Measurements from ENCODE around the gene GMDS.

Gene GMDS

GRCh38 chr6:1618311-1619097 lies 626.9 kb downstream of the GMDS start:
- DNase-seq: no peak

- no peak for DNase-seq
Observed at GRCh38 chr6:1617466-1618310, 627.7 kb downstream of the GMDS start.

DNA sequence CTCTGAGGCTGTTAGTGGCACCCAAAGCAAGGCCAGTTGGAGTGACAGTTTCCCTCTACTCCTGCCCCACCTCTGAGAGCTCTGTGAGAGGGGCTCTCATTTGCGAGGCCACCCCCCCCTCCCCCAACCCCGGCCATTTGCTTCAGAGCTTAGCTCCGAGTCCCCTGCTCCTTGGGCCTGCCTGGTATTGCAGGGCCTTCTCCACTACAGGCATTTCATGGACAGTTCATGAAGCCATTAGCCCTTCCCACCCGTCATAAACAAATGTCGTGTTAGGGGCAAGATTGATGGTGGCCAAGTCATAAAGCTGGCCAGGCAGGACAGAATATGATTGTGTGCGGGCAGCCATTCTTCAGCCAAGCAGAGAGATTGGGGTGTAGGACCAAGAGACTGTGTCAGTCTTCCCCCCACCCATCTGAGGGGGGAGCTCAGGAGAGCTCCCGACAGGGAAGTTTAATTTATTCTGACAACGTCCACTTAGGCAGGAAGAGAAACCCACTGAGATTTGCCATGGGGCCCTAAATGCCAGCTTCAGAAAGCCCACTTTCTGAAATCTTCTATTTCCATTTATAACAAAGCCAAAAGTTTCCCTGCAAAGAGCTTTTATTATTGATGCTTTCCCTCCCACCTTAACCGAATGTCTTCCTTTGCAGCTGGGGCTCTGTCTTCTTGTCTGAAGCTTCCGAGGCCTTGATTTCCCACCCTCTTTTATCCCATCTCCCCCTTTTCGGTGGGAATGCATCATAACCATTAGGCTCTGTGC lies 628.5 kb downstream of the GMDS start:
- no peak for DNase-seq

- DNase-seq: no peak
Observed at GRCh38 chr6:1615853-1616420, 629.5 kb downstream of the GMDS start.

- DNase-seq: no peak
Observed at GRCh38 chr6:1615151-1615852, 630.1 kb downstream of the GMDS start.

GRCh38 chr6:1614448-1615150 lies 630.8 kb downstream of the GMDS start:
- DNase-seq: no peak

DNA sequence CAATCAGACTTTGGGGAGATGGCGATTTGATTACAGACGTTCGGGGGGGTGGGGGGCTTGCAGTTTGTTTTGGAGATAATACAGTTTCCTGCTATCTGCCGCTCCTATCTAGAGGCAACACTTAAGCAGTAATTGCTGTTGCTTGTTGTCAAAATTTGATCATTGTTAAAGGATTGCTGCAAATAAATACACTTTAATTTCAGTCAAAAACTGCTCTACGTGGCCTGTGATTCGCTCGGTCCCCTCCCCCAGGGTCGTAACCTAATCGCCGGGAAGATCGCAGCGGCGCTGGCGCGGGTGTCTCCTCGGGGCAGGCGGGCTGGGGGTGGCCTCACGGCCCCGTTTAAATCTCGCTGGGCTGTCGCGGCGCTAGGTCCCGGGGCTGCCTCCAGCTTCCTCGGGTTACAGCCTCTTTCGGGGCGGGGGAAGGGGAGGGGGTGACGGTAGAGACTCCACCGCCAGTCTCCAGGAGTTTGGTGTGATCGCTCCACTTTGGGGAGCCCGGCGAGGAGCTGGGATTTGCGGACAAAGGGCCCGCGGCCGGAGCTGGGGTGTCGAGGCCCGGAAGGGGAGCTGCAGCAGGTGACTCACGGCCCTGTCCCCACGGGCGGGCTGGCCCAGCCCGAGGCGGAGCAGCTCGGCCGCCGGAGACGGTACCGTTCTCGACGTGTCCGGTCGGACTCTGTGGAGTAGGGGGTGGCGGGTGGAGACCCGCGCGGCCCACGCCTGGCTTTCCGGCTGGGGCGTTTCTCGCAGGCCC lies 631.5 kb downstream of the GMDS start:
- DNase-seq: no peak

GRCh38 chr6:1613346-1613687 lies 632.1 kb downstream of the GMDS start:
- DNase-seq: no peak

GRCh38 chr6:1612974-1613306 lies 632.5 kb downstream of the GMDS start:
- no peak for DNase-seq

DNA sequence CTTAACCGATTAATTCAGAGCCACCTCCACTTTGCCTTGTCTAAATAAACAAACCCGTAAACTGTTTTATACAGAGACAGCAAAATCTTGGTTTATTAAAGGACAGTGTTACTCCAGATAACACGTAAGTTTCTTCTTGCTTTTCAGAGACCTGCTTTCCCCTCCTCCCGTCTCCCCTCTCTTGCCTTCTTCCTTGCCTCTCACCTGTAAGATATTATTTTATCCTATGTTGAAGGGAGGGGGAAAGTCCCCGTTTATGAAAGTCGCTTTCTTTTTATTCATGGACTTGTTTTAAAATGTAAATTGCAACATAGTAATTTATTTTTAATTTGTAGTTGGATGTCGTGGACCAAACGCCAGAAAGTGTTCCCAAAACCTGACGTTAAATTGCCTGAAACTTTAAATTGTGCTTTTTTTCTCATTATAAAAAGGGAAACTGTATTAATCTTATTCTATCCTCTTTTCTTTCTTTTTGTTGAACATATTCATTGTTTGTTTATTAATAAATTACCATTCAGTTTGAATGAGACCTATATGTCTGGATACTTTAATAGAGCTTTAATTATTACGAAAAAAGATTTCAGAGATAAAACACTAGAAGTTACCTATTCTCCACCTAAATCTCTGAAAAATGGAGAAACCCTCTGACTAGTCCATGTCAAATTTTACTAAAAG lies 633.0 kb downstream of the GMDS start:
- DNase-seq: no peak

GRCh38 chr6:1611572-1612298 lies 633.7 kb downstream of the GMDS start:
- no peak for DNase-seq

- DNase-seq: no peak
Observed at GRCh38 chr6:1611322-1611571, 634.2 kb downstream of the GMDS start.

DNA sequence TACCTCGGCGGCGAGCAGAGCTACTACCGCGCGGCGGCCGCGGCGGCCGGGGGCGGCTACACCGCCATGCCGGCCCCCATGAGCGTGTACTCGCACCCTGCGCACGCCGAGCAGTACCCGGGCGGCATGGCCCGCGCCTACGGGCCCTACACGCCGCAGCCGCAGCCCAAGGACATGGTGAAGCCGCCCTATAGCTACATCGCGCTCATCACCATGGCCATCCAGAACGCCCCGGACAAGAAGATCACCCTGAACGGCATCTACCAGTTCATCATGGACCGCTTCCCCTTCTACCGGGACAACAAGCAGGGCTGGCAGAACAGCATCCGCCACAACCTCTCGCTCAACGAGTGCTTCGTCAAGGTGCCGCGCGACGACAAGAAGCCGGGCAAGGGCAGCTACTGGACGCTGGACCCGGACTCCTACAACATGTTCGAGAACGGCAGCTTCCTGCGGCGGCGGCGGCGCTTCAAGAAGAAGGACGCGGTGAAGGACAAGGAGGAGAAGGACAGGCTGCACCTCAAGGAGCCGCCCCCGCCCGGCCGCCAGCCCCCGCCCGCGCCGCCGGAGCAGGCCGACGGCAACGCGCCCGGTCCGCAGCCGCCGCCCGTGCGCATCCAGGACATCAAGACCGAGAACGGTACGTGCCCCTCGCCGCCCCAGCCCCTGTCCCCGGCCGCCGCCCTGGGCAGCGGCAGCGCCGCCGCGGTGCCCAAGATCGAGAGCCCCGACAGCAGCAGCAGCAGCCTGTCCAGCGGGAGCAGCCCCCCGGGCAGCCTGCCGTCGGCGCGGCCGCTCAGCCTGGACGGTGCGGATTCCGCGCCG lies 634.7 kb downstream of the GMDS start:
- DNase-seq: peak; percentile 78

- DNase-seq: peak; percentile 77
Observed at GRCh38 chr6:1609648-1610496, 635.5 kb downstream of the GMDS start, which contains the start of gene FOXC1. Gene FOXC1 (plus strand): TSS chr6:1609915. CDS start chr6:1610446, 531 bp downstream.

DNA sequence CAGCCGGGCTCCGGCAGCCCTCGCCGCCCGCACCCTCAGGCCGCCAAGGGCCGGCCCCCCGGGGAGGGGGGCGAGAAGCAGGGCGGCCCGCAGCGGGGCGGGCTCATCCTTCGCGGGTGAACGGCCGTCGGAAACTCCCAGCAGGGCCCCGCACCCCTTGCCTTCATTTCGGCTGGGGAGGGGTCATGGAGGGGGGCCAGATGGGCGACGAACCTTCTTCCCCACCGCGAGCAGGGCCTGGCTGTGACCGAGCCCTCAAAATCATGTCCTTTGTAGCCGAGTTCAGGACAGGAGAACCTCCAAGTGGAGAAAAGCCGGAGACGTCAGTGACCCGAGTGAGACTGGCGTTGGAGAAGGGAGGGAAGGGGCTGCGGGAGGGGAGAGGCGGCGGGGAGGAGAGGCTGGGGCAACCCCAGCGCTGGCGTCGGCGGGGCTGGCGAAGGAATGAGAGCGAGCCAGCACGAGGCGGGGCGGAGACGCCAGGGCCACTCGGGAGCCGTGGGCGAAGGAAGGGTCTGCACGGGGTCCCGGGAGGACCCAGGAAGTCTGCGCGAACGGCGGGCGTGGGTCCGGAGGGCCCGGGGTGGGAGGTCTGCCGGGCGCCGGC lies 636.3 kb downstream of the GMDS start:
- no peak for DNase-seq

DNA sequence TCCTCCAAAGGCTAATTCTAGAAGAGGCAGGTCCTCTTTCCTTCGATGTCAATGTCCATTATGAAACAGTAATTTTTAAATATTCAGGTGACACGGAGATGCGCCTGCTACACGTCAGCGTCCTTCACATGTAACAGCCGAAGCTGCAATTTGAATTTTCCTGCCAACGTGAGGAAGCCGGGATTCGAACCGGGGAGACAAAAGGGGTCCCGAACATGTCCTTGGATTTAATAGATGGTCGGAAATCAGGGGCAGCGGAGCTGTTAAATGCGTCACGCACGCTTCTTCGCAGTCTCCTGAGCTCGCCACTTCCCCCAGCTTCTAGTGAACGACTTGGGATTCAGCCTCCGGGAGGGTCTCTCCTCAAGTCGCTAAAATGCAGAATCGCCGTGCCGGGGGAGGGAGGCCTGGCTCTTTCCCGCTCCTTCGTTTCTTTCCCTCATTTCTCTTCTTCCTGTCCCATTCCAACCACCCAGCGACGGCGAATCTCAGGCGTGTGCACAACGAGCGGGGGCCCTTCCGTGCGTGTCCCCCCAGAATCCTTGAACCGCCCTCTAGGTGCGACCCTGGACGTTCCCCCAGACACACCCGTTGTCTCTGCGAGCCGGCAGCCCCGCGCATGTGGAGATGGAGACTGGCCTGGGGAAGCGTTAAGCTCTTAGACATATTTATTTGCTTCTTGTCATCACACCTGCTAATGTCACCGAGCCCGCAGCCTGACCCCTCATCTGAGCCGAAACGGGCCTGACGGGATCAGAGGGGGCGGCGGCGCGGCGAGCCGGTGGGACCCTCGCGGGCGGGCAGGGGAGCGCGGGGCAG lies 637.0 kb downstream of the GMDS start:
- DNase-seq: peak; percentile 59

Data from activated CD8-positive, alpha-beta memory T cell treated with anti-CD3 and anti-CD28 coated beads for 24 hours (primary cell).